Measurements from ENCODE around the gene TASP1.

GRCh38 chr20:13461849-13462458, 176.8 kb downstream of the TASP1 start:
- TF ChIP-seq CTCF (IDR thresholded peaks at IDR 0.05) (no peak), POLR2AphosphoS5 (IDR thresholded peaks at IDR 0.05) (no peak)

Data from esophagus muscularis mucosa (tissue), 3 donors.